Tibial nerve (tissue), 4 donors: ENCODE data around the gene TMCO2.

Experiments used
- CTCF ChIP-seq, 5 experiments: fragments of 200-600 bp in 3 of 5; fragments of 450-650 bp in 2 of 5; sonication (generic) in 3 of 5; IDR thresholded peaks; one replicate each; pipeline ENCODE4 v1.5.1; 2016 to 2019; ENCODE audit warnings: antibody characterized with exemption in 5 of 5, mild to moderate bottlenecking in 3 of 5, moderate library complexity in 2 of 5
- EP300 ChIP-seq, 2 donors: sonication (generic); formaldehyde crosslinking; IDR thresholded peaks; one replicate each; pipeline ENCODE4 v1.6.1; 2017; ENCODE audit warnings: antibody characterized with exemption in 2 of 2, mild to moderate bottlenecking in 1 of 2
- POLR2A ChIP-seq, 2 donors: fragments of 450-650 bp; IDR thresholded peaks; one replicate each; pipeline ENCODE4 v1.6.1; 2017; ENCODE audit warnings: antibody characterized with exemption in 2 of 2, mild to moderate bottlenecking in 2 of 2, moderate library complexity in 2 of 2

- TF ChIP-seq CTCF (IDR thresholded peaks at IDR 0.05) (no peak), POLR2A (IDR thresholded peaks at IDR 0.05) (no peak), EP300 (IDR thresholded peaks at IDR 0.05) (no peak)
These were observed 23.7 kb upstream of the TMCO2 start for GRCh38 chr1:40224040-40224439.
